IPS DF 6.9 (cell line): ENCODE results near the gene EXOC6.

Source experiments
- DNase-seq: peaks from one replicate; pipeline ENCODE4 v3.0.0-alpha.2; 2013; ENCODE audit warnings: low read depth, low spot score
- H3K27ac ChIP-seq: one replicate; pipeline ENCODE4 v1.5.1; 2013; ENCODE audit warnings: low read length, control low read depth
- H3K27me3 ChIP-seq: 2 replicates; pipeline ENCODE4 v1.6.1; 2013; ENCODE audit warnings: mild to moderate bottlenecking, low read length; ENCODE audit not compliant: control insufficient read depth, insufficient read depth
- H3K36me3 ChIP-seq: 2 replicates; pipeline ENCODE4 v1.6.1; 2013; ENCODE audit warnings: low read length; ENCODE audit not compliant: control insufficient read depth, insufficient read depth
- H3K4me1 ChIP-seq: 2 replicates; pipeline ENCODE4 v1.6.1; 2013; ENCODE audit warnings: low read length; ENCODE audit not compliant: control insufficient read depth, insufficient read depth
- H3K4me3 ChIP-seq: 2 replicates; pipeline ENCODE4 v1.5.1; 2013; ENCODE audit warnings: mild to moderate bottlenecking, low read length
- H3K9me3 ChIP-seq: 2 replicates; pipeline ENCODE4 v1.6.1; 2013; ENCODE audit warnings: low read length, inconsistent platforms; ENCODE audit not compliant: control insufficient read depth, insufficient read depth
- WGBS: extraction: QIAGEN DNeasy Blood & Tissue Kit; methylation state at CpG from one replicate; pipeline ENCODE4 v1.1.7; 2013; ENCODE audit warnings: mixed read lengths, missing lambda C conversion rate; ENCODE audit not compliant: insufficient read length, insufficient coverage; 5-methylcytosine and 5-hydroxymethylcytosine counted together

Gene EXOC6

GRCh38 chr10:93071674-93072224 is 223.4 kb downstream of the EXOC6 start:
- Histone ChIP-seq H3K4me3 (peak overlapping the region; percentile 8; the same call in 1 of the 2 replicates), H3K27me3 (peaks cover 90% of the 10 kb centered on the region)

DNA sequence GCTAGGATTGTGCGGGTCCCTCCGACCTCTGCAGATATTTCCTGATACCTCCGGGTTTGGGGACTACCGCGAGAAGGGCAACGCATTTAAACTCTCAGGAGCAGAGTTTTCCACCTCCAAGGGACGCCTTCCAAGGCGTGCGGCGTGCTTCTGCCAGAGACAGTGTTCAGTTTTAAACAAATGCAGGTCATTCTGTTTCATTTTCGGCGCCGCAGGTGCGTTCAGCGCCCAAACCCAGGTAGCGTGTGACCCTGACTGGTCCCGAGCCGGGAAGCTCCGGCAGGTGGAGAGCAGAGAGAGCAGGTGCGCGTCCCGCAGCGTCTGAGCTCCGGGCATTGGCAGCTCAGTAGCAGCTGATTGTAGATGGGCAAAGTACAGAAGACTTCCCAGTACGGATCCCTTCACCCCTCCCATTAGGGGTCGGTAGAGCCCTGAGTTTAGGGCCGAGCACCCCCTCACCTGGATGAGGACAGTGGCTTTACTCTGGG is 223.9 kb downstream of the EXOC6 start:
- Histone ChIP-seq H3K4me3 (peak overlapping the region; percentile 8; the same call in 1 of the 2 replicates), H3K9me3 (no peaks in the 10 kb centered on the region), H3K4me1 (peaks cover 19% of the 10 kb centered on the region), H3K27ac (no peak overlapping the region), H3K36me3 (no peaks in the 10 kb centered on the region), H3K27me3 (peaks cover 85% of the 10 kb centered on the region)
- DNase-seq: no peak
- no CpG with 5 or more reads among the region's 27 CpGs for WGBS

More at GRCh38 chr10:93071674-93072224, 223.4 kb downstream of the EXOC6 start:
- no peaks in the 10 kb centered on the region for H3K9me3 ChIP-seq
- no peak for DNase-seq
- peaks cover 19% of the 10 kb centered on the region for H3K4me1 ChIP-seq
- no peaks in the 10 kb centered on the region for H3K36me3 ChIP-seq
- WGBS: no CpG with 5 or more reads among the region's 37 CpGs
- H3K27ac ChIP-seq: no peak overlapping the region

GRCh38 chr10:93072713-93073538 is 224.6 kb downstream of the EXOC6 start:
- H3K9me3 ChIP-seq: no peaks in the 10 kb centered on the region
- H3K27ac ChIP-seq: no peak overlapping the region
- WGBS: no CpG with 5 or more reads among the region's 34 CpGs
- H3K36me3 ChIP-seq: no peaks in the 10 kb centered on the region
- H3K4me1 ChIP-seq: peaks cover 19% of the 10 kb centered on the region
- H3K27me3 ChIP-seq: peaks cover 78% of the 10 kb centered on the region
- H3K4me3 ChIP-seq: peak overlapping the region; percentile 16; the same call in 1 of the 2 replicates
- no peak for DNase-seq

DNA sequence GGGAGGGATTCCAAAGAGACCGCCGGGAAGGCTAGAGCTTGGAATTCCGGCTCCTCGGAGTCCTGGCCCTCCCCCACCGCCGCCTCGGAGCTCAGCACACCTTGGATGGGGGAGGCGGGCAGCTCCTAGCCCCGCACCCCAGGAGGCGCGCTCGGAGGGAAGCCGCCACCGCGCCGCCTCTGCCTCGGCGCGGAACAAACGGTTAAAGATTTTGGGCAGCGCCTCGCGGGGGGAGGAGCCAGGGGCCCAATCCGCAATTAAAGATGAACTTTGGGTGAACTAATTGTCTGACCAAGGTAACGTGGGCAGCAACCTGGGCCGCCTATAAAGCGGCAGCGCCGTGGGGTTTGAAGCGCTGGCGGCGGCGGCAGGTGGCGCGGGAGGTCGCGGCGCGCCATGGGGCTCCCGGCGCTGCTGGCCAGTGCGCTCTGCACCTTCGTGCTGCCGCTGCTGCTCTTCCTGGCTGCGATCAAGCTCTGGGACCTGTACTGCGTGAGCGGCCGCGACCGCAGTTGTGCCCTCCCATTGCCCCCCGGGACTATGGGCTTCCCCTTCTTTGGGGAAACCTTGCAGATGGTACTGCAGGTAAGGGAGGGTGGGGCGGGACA is 225.3 kb downstream of the EXOC6 start, which contains the start of gene CYP26A1:
TSS of gene CYP26A1 (plus strand) at position 355 of the 608 bp plus-strand sequence. CDS start at position 397, 42 bp downstream.
- H3K27me3 ChIP-seq: peaks cover 71% of the 10 kb centered on the region

GRCh38 chr10:93074147-93074596 is 225.9 kb downstream of the EXOC6 start:
- Histone ChIP-seq H3K36me3 (no peaks in the 10 kb centered on the region), H3K27ac (no peak overlapping the region), H3K4me3 (peak overlapping the region; percentile 38; the same call in 1 of the 2 replicates), H3K4me1 (peaks cover 12% of the 10 kb centered on the region), H3K9me3 (no peaks in the 10 kb centered on the region), H3K27me3 (peaks cover 66% of the 10 kb centered on the region)
- no CpG with 5 or more reads among the region's 40 CpGs for WGBS
- DNase-seq: no peak

More for the DNA sequence above, 225.3 kb downstream of the EXOC6 start, which contains the start of gene CYP26A1:
- no peaks in the 10 kb centered on the region for H3K9me3 ChIP-seq
- WGBS: no CpG with 5 or more reads among the region's 52 CpGs
- H3K36me3 ChIP-seq: no peaks in the 10 kb centered on the region
- DNase-seq: no peak
- H3K4me3 ChIP-seq: peak within 1 kb of the TSS; percentile 38; the same call in 1 of the 2 replicates
- peaks cover 16% of the 10 kb centered on the region for H3K4me1 ChIP-seq
- no peak within 1 kb of the TSS for H3K27ac ChIP-seq

GRCh38 chr10:93074597-93075368 is 226.5 kb downstream of the EXOC6 start:
- Histone ChIP-seq H3K9me3 (no peaks in the 10 kb centered on the region), H3K27ac (no peak overlapping the region), H3K4me3 (peak overlapping the region; percentile 38; the same call in 1 of the 2 replicates), H3K4me1 (peaks cover 12% of the 10 kb centered on the region), H3K36me3 (no peaks in the 10 kb centered on the region), H3K27me3 (peaks cover 62% of the 10 kb centered on the region)
- no peak for DNase-seq
- WGBS: no CpG with 5 or more reads among the region's 67 CpGs

DNA sequence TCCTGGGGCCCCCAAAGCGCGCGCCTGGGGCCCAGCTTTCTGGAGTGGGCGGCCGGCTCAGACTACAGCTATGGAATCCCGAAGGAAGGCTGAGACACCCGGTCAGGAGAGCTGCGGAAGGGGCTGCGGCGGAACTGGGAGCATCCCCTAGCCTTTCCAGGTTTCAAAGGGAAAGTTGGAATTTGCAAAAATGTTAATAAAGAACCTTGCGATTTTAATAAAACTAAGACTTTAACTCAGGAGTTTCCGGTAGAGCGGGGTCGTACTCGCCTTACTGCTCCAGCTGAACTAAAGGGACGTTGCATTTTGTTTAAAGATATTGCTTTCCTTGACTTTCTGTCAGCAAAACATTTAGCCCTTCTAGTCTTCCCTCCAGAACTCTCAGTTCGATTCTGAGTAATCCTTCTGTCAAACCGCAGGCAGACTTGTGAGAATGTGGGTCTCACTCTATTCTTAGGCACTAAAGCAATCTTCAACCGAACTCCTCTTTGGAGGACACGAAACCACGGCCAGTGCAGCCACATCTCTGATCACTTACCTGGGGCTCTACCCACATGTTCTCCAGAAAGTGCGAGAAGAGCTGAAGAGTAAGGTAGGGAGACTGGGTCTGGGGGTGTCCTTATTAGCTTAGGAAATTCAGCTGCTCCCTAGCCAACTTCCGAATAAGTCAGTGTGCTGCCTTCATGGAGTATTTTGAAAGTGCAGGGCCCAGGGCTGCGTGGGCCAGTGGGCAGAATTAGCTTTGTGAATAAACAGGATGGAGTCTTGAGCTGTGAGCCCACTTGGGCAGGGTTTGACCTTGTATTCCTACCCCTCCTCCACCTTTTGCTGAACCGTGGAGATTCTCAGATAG is 227.3 kb downstream of the EXOC6 start:
- H3K27me3 ChIP-seq: peaks cover 55% of the 10 kb centered on the region
- H3K36me3 ChIP-seq: no peaks in the 10 kb centered on the region
- H3K27ac ChIP-seq: no peak overlapping the region
- DNase-seq: no peak
- no CpG with 5 or more reads among the region's 25 CpGs for WGBS
- peaks cover 13% of the 10 kb centered on the region for H3K4me1 ChIP-seq
- H3K4me3 ChIP-seq: peak overlapping the region; percentile 38; the same call in 1 of the 2 replicates
- no peaks in the 10 kb centered on the region for H3K9me3 ChIP-seq

- H3K9me3 ChIP-seq: no peaks in the 10 kb centered on the region
- peaks cover 44% of the 10 kb centered on the region for H3K27me3 ChIP-seq
- no peak overlapping the region for H3K4me3 ChIP-seq
- H3K4me1 ChIP-seq: peaks cover 15% of the 10 kb centered on the region
- no peaks in the 10 kb centered on the region for H3K36me3 ChIP-seq
- H3K27ac ChIP-seq: no peak overlapping the region
- no CpG with 5 or more reads among the region's 2 CpGs for WGBS
- DNase-seq: no peak
These were observed 228.6 kb downstream of the EXOC6 start for GRCh38 chr10:93076871-93077270.

GRCh38 chr10:93077860-93078337 is 229.6 kb downstream of the EXOC6 start:
- Histone ChIP-seq H3K27ac (no peak overlapping the region), H3K36me3 (no peaks in the 10 kb centered on the region), H3K9me3 (no peaks in the 10 kb centered on the region), H3K27me3 (peaks cover 33% of the 10 kb centered on the region), H3K4me3 (no peak overlapping the region), H3K4me1 (peaks cover 14% of the 10 kb centered on the region)
- WGBS: no CpG with 5 or more reads among the region's 5 CpGs
- DNase-seq: no peak
